ENCODE data around the gene PRICKLE3.
A peak's percentile ranks its signal among the peaks of the same experiment; 100 is the strongest.

The PRICKLE3 gene

GRCh38 chrX:49186125-49187027 lies at the start of gene PRICKLE3:
TSS of gene PRICKLE3 (minus strand) at chrX:49186373. CDS start at chrX:49186297, 76 bp downstream.
- peak within 1 kb of the TSS; percentile 15 to 87 (median 78) for H3K27ac ChIP-seq
- peak within 1 kb of the TSS; percentile 36 to 59 (median 47) for H3K4me3 ChIP-seq

- H3K4me3 ChIP-seq, result no peak overlapping the region
- no peak overlapping the region for H3K27ac ChIP-seq
These were observed 47.8 kb upstream of the PRICKLE3 start for GRCh38 chrX:49233887-49234555.

GRCh38 chrX:49233176-49233575 lies 47.0 kb upstream of the PRICKLE3 start, which contains the start of gene CACNA1F:
TSS of gene CACNA1F (minus strand) at chrX:49233340. CDS start at chrX:49233309, 31 bp downstream.
- Histone ChIP-seq H3K27ac (no peak within 1 kb of the TSS), H3K4me3 (no peak within 1 kb of the TSS)

- no peak overlapping the region for H3K27ac ChIP-seq
- H3K4me3 ChIP-seq, result no peak overlapping the region
These were observed 46.4 kb upstream of the PRICKLE3 start for GRCh38 chrX:49232525-49232924.

GRCh38 chrX:49231333-49232000 lies 45.3 kb upstream of the PRICKLE3 start:
- Histone ChIP-seq H3K27ac (peak overlapping the region in 4 of 21 experiments; percentile 29 to 74 (median 64)), H3K4me3 (no peak overlapping the region)

- Histone ChIP-seq H3K27ac (peak overlapping the region in 16 of 21 experiments; percentile 12 to 74 (median 44)), H3K4me3 (peak overlapping the region; percentile 14 to 36 (median 24))
These were observed 44.5 kb upstream of the PRICKLE3 start for GRCh38 chrX:49230500-49231232.

- no peak overlapping the region for H3K4me3 ChIP-seq
- H3K27ac ChIP-seq, result no peak overlapping the region
These were observed 42.0 kb upstream of the PRICKLE3 start for GRCh38 chrX:49228185-49228584.

GRCh38 chrX:49227726-49228125 lies 41.6 kb upstream of the PRICKLE3 start:
- Histone ChIP-seq H3K4me3 (no peak overlapping the region), H3K27ac (no peak overlapping the region)

GRCh38 chrX:49226946-49227345 lies 40.8 kb upstream of the PRICKLE3 start:
- Histone ChIP-seq H3K4me3 (no peak overlapping the region), H3K27ac (no peak overlapping the region)

GRCh38 chrX:49225858-49226257 lies 39.7 kb upstream of the PRICKLE3 start:
- Histone ChIP-seq H3K27ac (no peak overlapping the region), H3K4me3 (no peak overlapping the region)

- Histone ChIP-seq H3K4me3 (no peak overlapping the region), H3K27ac (no peak overlapping the region)
These were observed 35.7 kb upstream of the PRICKLE3 start for GRCh38 chrX:49221868-49222267.

GRCh38 chrX:49220100-49220499 lies 33.9 kb upstream of the PRICKLE3 start:
- no peak overlapping the region for H3K27ac ChIP-seq
- H3K4me3 ChIP-seq, result no peak overlapping the region

- H3K27ac ChIP-seq, result no peak overlapping the region
- no peak overlapping the region for H3K4me3 ChIP-seq
These were observed 28.9 kb upstream of the PRICKLE3 start for GRCh38 chrX:49214996-49215526.

GRCh38 chrX:49214416-49214815 lies 28.2 kb upstream of the PRICKLE3 start:
- no peak overlapping the region for H3K4me3 ChIP-seq
- no peak overlapping the region for H3K27ac ChIP-seq

- no peak overlapping the region for H3K27ac ChIP-seq
These were observed 26.7 kb upstream of the PRICKLE3 start for GRCh38 chrX:49212861-49213260.

GRCh38 chrX:49212209-49212608 lies 26.0 kb upstream of the PRICKLE3 start:
- Histone ChIP-seq H3K27ac (no peak overlapping the region), H3K4me3 (no peak overlapping the region)

More at GRCh38 chrX:49212861-49213260, 26.7 kb upstream of the PRICKLE3 start:
- H3K4me3 ChIP-seq, result no peak overlapping the region

- Histone ChIP-seq H3K4me3 (no peak overlapping the region), H3K27ac (no peak overlapping the region)
These were observed 24.9 kb upstream of the PRICKLE3 start for GRCh38 chrX:49211074-49211473.

GRCh38 chrX:49210406-49210805 lies 24.2 kb upstream of the PRICKLE3 start:
- no peak overlapping the region for H3K27ac ChIP-seq

More at GRCh38 chrX:49210406-49210805, 24.2 kb upstream of the PRICKLE3 start:
- no peak overlapping the region for H3K4me3 ChIP-seq

Measured in skin epidermis (tissue), 12 donors.